ENCODE data around the gene TMEM223.
A peak's percentile ranks its signal among the peaks of the same experiment; 100 is the strongest.

DNA sequence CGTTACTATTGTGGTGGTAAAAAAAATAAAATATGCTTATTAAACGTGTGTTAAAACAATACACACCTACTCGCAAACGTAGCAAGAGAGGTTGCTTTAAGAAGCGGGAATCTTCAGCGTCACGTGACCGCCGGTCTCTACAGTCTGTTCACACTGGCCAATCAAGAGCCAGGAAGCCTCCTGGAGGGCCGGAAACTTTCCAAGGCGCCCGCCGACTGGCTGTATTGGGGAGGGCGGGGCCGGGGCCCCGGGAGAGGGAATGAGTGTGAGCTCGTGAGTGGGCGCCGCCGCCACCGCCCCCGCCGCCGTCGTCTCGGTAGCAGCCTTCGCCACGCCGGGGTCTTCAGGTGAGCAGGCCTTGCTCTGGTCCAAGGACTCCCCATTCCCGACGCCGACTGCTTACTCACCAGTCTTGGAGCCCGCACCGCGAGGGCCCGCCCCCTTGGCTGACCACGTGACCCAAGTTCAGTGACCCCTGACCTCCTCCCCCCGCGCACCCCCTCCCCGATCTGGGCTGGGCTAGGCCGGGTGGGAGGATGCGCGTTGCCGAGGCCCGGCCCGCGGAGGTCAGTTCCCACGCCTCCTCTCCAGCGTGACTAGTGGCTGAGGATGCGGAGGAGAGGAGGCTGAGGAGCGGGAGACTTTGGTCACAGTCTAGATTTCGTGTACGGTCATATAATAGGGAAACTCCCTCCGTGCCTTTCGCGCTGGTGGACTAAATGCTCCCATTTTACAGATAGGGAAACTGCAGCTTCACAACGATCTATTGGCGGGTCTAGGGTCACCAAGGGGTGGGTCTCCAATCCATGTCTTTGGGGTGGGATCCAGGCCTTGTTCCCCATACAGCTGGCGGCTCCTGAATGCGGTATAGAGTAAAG lies 20.4 kb downstream of the TMEM223 start, which contains the start of gene TAF6L:
- peak; percentile 30 for TF ChIP-seq POLR2A (IDR thresholded peaks at IDR 0.05)
- no peak for TF ChIP-seq EP300 (IDR thresholded peaks at IDR 0.05)
